Measurements from ENCODE around the gene PARL.

PARL gene

DNA sequence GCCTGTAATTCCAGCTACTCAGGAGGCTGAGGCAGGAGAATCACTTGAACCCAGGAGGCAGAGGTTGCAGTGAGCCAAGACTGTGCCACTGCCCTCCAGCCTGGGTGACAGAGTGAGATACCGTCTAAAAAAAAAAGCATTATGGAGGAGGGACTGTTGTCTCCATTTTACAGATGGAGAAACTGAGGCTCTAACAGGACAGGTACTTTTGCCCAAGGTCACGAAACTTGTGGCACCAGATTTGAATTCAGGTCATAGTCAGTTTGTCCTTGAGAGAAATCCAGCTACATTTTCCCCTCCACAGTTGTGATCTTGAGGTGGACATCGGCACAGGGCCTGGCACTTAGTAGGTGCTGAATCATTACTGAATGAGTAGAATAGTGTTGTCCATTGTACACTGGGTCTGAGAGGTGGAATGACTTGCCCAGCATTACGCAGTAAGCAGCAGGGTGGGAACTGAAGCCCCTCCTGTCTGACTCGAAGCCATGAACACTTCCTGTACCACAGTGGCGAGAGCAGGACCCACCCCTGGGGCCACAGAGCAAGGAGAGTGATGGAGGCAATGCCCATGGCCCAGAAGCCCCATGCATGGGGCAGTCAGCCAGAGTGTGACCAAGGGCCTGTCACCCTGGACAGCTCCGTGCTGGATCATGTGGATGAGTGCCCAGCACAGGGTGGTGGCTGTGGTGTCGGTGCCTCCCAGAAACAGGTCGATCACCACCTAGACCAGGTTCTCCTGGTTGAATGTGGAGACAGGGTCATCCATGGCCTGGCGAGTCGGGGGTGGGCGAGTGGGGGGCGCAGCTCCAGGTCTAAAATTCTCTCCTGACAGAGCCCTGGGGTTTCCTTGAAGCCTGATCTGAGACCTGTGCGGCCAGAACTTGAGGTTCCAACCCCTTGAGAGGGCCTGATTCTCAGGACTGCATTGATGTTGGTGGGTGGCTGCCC, 20.4 kb upstream of the PARL start:
- Histone ChIP-seq H3K27me3 (replicated peaks; ENCODE audit: control insufficient read depth, insufficient read depth, low read length) (no peaks in the 10 kb centered on the region), H3K36me3 (ENCODE audit: control insufficient read depth, insufficient read depth, low read length) (no peaks in the 10 kb centered on the region), H3K4me3 (replicated peaks; ENCODE audit: low read depth, low read length) (no peak overlapping the region)
- no peak for DNase-seq (ENCODE audit: extremely low read depth, insufficient read length)
- TF ChIP-seq, protein P1, sequence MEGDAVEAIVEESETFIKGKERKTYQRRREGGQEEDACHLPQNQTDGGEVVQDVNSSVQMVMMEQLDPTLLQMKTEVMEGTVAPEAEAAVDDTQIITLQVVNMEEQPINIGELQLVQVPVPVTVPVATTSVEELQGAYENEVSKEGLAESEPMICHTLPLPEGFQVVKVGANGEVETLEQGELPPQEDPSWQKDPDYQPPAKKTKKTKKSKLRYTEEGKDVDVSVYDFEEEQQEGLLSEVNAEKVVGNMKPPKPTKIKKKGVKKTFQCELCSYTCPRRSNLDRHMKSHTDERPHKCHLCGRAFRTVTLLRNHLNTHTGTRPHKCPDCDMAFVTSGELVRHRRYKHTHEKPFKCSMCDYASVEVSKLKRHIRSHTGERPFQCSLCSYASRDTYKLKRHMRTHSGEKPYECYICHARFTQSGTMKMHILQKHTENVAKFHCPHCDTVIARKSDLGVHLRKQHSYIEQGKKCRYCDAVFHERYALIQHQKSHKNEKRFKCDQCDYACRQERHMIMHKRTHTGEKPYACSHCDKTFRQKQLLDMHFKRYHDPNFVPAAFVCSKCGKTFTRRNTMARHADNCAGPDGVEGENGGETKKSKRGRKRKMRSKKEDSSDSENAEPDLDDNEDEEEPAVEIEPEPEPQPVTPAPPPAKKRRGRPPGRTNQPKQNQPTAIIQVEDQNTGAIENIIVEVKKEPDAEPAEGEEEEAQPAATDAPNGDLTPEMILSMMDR (IDR thresholded peaks at IDR 0.05; ENCODE audit: insufficient read depth, low read length, poor library complexity, severe bottlenecking) = no peak

DNA sequence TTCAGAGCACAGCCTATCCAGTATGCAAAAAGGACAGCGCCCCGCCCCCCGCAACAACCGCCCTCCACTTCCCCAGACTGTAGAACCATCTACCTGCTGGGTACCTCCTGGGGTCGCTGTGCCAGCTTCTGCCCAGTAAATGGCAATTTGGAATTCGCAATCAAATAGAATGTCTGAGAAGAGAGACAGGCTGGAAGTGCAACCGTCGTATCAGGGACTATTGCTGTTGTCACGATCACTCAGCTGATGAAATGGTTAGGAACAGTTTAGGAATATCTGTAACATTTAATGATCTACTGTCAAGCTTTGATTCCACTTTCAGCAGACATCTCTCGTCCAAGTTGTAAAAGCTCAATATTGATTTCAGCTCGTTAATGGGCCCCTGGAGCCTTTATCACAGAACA, 13.3 kb upstream of the PARL start:
- Histone ChIP-seq H3K27me3 (replicated peaks; ENCODE audit: control insufficient read depth, insufficient read depth, low read length) (no peaks in the 10 kb centered on the region), H3K4me3 (replicated peaks; ENCODE audit: low read depth, low read length) (no peak overlapping the region), H3K36me3 (ENCODE audit: control insufficient read depth, insufficient read depth, low read length) (no peaks in the 10 kb centered on the region)
- no peak for DNase-seq (ENCODE audit: extremely low read depth, insufficient read length)
- TF ChIP-seq, protein P1 (IDR thresholded peaks at IDR 0.05; ENCODE audit: insufficient read depth, low read length, poor library complexity, severe bottlenecking) = no peak

DNA sequence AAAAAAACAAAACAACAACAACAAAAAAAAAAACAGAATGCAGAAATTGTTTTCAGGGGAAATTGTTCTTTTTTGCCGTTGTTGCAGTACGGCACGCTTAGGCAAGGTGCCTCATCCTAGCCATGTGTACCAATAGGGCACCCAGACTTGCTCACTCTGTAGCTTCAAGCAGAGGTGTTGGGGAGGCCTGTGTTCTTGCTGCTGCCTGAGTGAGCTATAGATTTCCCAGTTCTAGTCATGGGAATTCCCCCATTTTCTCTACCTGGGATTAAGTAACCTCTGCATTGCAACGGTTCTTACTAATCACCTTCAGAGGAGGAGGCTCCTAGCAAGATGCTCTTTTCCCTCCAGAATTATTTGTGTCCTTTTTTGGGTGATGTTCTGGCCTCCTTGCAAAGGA, 12.9 kb upstream of the PARL start:
- Histone ChIP-seq H3K4me3 (replicated peaks; ENCODE audit: low read depth, low read length) (no peak overlapping the region), H3K36me3 (ENCODE audit: control insufficient read depth, insufficient read depth, low read length) (no peaks in the 10 kb centered on the region), H3K27me3 (replicated peaks; ENCODE audit: control insufficient read depth, insufficient read depth, low read length) (no peaks in the 10 kb centered on the region)
- TF ChIP-seq, protein P1 (IDR thresholded peaks at IDR 0.05; ENCODE audit: insufficient read depth, low read length, poor library complexity, severe bottlenecking) = no peak
- DNase-seq (ENCODE audit: extremely low read depth, insufficient read length) = no peak

DNA sequence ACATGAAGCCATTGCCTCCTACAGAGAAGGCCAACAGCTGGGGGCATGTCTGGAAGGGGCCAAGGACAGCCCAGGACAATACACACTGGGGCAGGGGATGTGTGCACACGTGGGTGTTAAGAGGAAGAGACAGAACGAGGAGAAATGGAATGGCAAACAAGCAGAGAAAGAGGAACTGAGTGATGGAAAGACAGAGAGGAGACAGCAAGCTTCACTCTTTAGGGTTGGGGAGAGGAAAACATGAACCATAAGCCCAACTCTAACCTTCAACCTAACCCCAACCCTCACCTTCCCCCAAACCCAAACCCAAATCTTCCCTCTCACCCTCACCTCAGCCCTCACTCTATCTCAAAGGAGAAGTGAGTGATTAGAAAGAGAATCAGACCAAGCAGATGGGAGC, 11.9 kb upstream of the PARL start:
- Histone ChIP-seq H3K27me3 (replicated peaks; ENCODE audit: control insufficient read depth, insufficient read depth, low read length) (no peaks in the 10 kb centered on the region), H3K36me3 (ENCODE audit: control insufficient read depth, insufficient read depth, low read length) (no peaks in the 10 kb centered on the region), H3K4me3 (replicated peaks; ENCODE audit: low read depth, low read length) (no peak overlapping the region)
- TF ChIP-seq, protein P1 (IDR thresholded peaks at IDR 0.05; ENCODE audit: insufficient read depth, low read length, poor library complexity, severe bottlenecking) = no peak
- no peak for DNase-seq (ENCODE audit: extremely low read depth, insufficient read length)

DNA sequence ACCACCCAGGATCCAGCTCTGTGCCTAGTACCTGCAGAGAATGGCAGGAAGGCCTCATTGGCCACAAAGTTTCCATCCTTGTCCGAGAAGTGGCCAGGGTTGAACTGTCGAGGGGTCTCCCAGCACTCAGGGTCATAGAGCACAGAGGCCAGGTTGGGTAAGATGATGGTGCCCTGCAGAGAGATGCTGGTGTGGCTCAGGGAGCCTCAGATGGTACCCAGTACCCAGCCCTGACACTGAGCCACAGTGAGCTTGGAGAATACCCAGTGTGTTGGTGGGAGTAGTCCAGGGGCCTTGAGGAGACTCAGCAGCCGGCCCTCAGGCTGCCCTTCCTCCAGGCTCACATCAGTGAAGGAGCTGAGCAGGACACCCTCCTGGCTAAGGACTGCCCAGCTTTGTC, 11.5 kb upstream of the PARL start:
- Histone ChIP-seq H3K4me3 (replicated peaks; ENCODE audit: low read depth, low read length) (no peak overlapping the region), H3K36me3 (ENCODE audit: control insufficient read depth, insufficient read depth, low read length) (no peaks in the 10 kb centered on the region), H3K27me3 (replicated peaks; ENCODE audit: control insufficient read depth, insufficient read depth, low read length) (no peaks in the 10 kb centered on the region)
- TF ChIP-seq, protein P1 (IDR thresholded peaks at IDR 0.05; ENCODE audit: insufficient read depth, low read length, poor library complexity, severe bottlenecking) = no peak
- DNase-seq (ENCODE audit: extremely low read depth, insufficient read length) = no peak
